ENCODE measurements around the gene PCDH18.

PCDH18 gene

DNA sequence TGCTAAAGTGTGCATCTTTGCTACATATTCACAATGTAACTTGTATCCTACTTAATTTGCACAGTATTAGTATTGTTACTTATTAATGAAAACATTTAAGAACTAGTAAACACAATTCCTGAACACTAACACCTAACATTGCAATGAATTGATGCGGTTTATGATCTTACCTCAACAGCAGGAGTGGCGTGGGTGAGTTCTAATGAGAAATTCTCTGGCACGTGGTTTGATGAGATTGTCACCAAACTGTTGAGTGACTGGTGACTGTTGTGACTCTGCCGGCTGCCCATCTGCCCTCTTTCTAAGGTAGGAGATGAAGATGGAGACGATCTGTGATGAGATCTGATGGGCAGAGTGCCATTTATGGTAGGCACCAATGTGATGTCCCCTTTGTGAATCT lies 2.9 kb downstream of the PCDH18 start:
- TF ChIP-seq USF1 (IDR thresholded peaks at IDR 0.05) = no peak
- no peak for TF ChIP-seq YY1 (IDR thresholded peaks at IDR 0.05; ENCODE audit: low read depth)
- no peak for TF ChIP-seq CEBPB (IDR thresholded peaks at IDR 0.05)
- TF ChIP-seq TCF12 (IDR thresholded peaks at IDR 0.05; ENCODE audit: low read depth) = no peak
- no peak for TF ChIP-seq TEAD4 (IDR thresholded peaks at IDR 0.05)
- no peak for TF ChIP-seq TAF1 (IDR thresholded peaks at IDR 0.05; ENCODE audit: low read depth)
- TF ChIP-seq CREB1 (IDR thresholded peaks at IDR 0.05; ENCODE audit: low read depth) = no peak
- no peak for TF ChIP-seq FOXM1 (IDR thresholded peaks at IDR 0.05; ENCODE audit: borderline replicate concordance, low read depth)
- no peak for TF ChIP-seq REST (IDR thresholded peaks at IDR 0.05; ENCODE audit: low read depth)
- TF ChIP-seq NFIC (IDR thresholded peaks at IDR 0.05) = no peak
- TF ChIP-seq ZBTB7A (IDR thresholded peaks at IDR 0.05; ENCODE audit: low read depth) = no peak
- TF ChIP-seq EGR1 (IDR thresholded peaks at IDR 0.05) = no peak
- TF ChIP-seq EP300 (IDR thresholded peaks at IDR 0.05; ENCODE audit: borderline replicate concordance) = no peak
- no peak for TF ChIP-seq MAX (IDR thresholded peaks at IDR 0.05)
- TF ChIP-seq RAD21 (IDR thresholded peaks at IDR 0.05; ENCODE audit: low read depth) = no peak

DNA sequence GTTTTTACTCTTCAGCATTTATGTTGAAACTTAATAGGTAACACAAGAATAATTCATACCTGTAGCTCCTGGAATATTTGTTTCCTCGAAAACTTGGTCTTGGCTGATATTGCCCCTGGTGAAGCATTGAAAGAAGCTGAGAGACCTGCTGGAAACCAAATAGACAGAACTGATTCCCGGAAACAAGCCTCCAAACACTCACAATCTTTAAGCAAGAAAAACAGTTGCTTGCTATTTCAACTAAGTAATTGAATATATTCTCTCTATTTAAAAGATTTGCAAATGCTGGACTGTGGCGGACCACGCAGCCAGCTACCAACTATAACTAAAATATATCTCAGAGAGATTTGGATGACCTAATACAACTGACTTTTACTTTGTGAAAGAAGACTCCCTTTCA lies 3.6 kb downstream of the PCDH18 start:
- TF ChIP-seq CEBPB (IDR thresholded peaks at IDR 0.05) (no peak), EP300 (IDR thresholded peaks at IDR 0.05; ENCODE audit: borderline replicate concordance) (no peak), USF1 (IDR thresholded peaks at IDR 0.05) (no peak), TCF12 (IDR thresholded peaks at IDR 0.05; ENCODE audit: low read depth) (no peak), REST (IDR thresholded peaks at IDR 0.05; ENCODE audit: low read depth) (no peak), RAD21 (IDR thresholded peaks at IDR 0.05; ENCODE audit: low read depth) (no peak), TAF1 (IDR thresholded peaks at IDR 0.05; ENCODE audit: low read depth) (no peak), EGR1 (IDR thresholded peaks at IDR 0.05) (no peak), NFIC (IDR thresholded peaks at IDR 0.05) (no peak), CREB1 (IDR thresholded peaks at IDR 0.05; ENCODE audit: low read depth) (no peak), TEAD4 (IDR thresholded peaks at IDR 0.05) (no peak), MAX (IDR thresholded peaks at IDR 0.05) (no peak), FOXM1 (IDR thresholded peaks at IDR 0.05; ENCODE audit: borderline replicate concordance, low read depth) (no peak), ZBTB7A (IDR thresholded peaks at IDR 0.05; ENCODE audit: low read depth) (no peak), YY1 (IDR thresholded peaks at IDR 0.05; ENCODE audit: low read depth) (no peak)

GRCh38 chr4:137526681-137527080 lies 5.6 kb downstream of the PCDH18 start:
- TF ChIP-seq CREB1 (IDR thresholded peaks at IDR 0.05; ENCODE audit: low read depth) (no peak), YY1 (IDR thresholded peaks at IDR 0.05; ENCODE audit: low read depth) (no peak), TEAD4 (IDR thresholded peaks at IDR 0.05) (no peak), NFIC (IDR thresholded peaks at IDR 0.05) (no peak), REST (IDR thresholded peaks at IDR 0.05; ENCODE audit: low read depth) (no peak), MAX (IDR thresholded peaks at IDR 0.05) (no peak)

DNA sequence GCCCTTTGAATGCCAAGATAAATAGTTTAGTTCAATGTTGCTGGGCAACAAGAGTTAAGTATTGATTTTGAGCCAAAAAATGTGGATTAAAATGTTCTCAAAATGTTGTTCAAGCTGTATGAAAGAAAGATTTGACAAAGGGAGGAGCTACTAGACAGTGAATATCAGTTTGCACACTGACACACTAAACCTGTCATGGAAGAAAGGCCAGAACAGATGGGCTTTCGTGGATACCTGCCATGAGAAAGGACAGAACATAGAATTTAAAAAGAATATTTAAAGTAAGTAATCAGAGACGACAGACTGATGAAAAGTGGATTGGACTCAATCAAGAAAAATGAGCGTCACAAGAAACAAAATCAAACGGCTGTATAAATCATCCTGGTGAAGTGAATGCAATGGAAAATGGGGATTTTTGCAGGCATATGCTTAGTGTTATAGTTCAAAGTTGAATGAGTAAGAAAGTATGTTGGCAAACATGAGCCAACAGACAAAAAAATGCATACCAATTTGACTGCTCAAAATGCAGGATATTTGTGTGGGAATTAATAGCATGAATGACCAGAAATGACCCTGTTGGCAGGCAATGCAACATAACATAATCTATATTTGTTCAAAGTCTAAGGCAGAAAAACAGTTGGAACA lies 7.4 kb downstream of the PCDH18 start:
- no peak for TF ChIP-seq EGR1 (IDR thresholded peaks at IDR 0.05)
- no peak for TF ChIP-seq MAX (IDR thresholded peaks at IDR 0.05)
- no peak for TF ChIP-seq RAD21 (IDR thresholded peaks at IDR 0.05; ENCODE audit: low read depth)
- no peak for TF ChIP-seq NFIC (IDR thresholded peaks at IDR 0.05)
- TF ChIP-seq CREB1 (IDR thresholded peaks at IDR 0.05; ENCODE audit: low read depth) = no peak
- no peak for TF ChIP-seq EP300 (IDR thresholded peaks at IDR 0.05; ENCODE audit: borderline replicate concordance)
- TF ChIP-seq USF1 (IDR thresholded peaks at IDR 0.05) = no peak
